Right lobe of liver (tissue), 4 donors: Measurements from ENCODE around the gene PFDN2.

ENCODE experiments used
- POLR2A ChIP-seq: fragments of 450-650 bp; IDR thresholded peaks from one replicate; pipeline ENCODE4 v1.6.1; 2017; ENCODE audit warnings: antibody characterized with exemption, mild to moderate bottlenecking
- TF ChIP-seq, protein P1 (sequence below), 4 donors: fragments of 200-600 bp in 3 of 4; fragments of 450-650 bp in 1 of 4; IDR thresholded peaks; one replicate each; pipeline versions ENCODE4 v1.5.1 to v1.8.0; 2016 to 2022; ENCODE audit warnings: antibody characterized with exemption in 4 of 4, mild to moderate bottlenecking in 2 of 4
- donor health status: DM: no; HTN: no; CAD: no.
- donor health status: DM: no; HTN: no; CAD: no.
- donor health status: DM: no; HTN: yes; CAD: no.

DNA sequence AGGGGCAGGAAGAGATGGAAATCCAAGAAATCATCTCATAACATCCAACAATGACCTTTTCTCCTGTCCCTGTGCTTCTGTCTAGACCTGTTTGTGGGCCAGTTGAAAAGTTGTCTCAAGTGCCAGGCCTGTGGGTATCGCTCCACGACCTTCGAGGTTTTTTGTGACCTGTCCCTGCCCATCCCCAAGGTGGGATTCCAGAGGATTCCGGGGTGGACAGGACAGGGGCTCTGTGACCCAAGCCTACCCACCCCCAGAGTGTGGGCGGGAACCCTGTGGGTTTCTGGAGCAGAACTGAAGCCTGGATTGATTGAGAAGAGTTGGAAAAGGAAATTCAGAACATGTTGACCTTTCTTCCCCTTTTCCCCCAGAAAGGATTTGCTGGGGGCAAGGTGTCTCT, 46.0 kb upstream of the PFDN2 start:
- TF ChIP-seq, protein P1, sequence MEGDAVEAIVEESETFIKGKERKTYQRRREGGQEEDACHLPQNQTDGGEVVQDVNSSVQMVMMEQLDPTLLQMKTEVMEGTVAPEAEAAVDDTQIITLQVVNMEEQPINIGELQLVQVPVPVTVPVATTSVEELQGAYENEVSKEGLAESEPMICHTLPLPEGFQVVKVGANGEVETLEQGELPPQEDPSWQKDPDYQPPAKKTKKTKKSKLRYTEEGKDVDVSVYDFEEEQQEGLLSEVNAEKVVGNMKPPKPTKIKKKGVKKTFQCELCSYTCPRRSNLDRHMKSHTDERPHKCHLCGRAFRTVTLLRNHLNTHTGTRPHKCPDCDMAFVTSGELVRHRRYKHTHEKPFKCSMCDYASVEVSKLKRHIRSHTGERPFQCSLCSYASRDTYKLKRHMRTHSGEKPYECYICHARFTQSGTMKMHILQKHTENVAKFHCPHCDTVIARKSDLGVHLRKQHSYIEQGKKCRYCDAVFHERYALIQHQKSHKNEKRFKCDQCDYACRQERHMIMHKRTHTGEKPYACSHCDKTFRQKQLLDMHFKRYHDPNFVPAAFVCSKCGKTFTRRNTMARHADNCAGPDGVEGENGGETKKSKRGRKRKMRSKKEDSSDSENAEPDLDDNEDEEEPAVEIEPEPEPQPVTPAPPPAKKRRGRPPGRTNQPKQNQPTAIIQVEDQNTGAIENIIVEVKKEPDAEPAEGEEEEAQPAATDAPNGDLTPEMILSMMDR (IDR thresholded peaks at IDR 0.05), result no peak
- TF ChIP-seq POLR2A, result no peak
